CD14-positive monocyte (primary cell): ENCODE results near the gene CSPG4. TPM values are rescaled to one million over a fixed set of nuclear protein-coding genes. Genes with fewer than 3 reads are reported as not detected.

Experiments used
- DNase-seq, 3 donors: peaks; one replicate each; pipeline ENCODE4 v3.0.0-alpha.2; 2011 to 2022
- H2AFZ ChIP-seq: 2 replicates; pipeline ENCODE4 v1.6.0; 2012; ENCODE audit warnings: mild to moderate bottlenecking, low read depth, low read length, inconsistent platforms; ENCODE audit not compliant: insufficient read depth, poor library complexity, severe bottlenecking
- H3K27ac ChIP-seq, 2 donors: 1 replicate in 1 of 2; 2 replicates in 1 of 2; pipeline ENCODE4 v1.5.1; 2012 to 2013; ENCODE audit warnings: low read length in 2 of 2, control low read depth in 1 of 2, inconsistent platforms in 1 of 2, low read depth in 1 of 2, mild to moderate bottlenecking in 1 of 2
- H3K27me3 ChIP-seq, 2 donors: one replicate each; pipeline versions ENCODE4 v1.6.0 to v1.6.1; 2011 to 2013; ENCODE audit warnings: low read length in 2 of 2; ENCODE audit not compliant: control insufficient read depth in 2 of 2, insufficient read depth in 2 of 2
- H3K36me3 ChIP-seq, 2 donors: replicated peaks in 1 of 2; 1 replicate in 1 of 2; 2 replicates in 1 of 2; pipeline versions ENCODE4 v1.5.1 to v1.6.1; 2012 to 2013; ENCODE audit warnings: low read length in 2 of 2, control low read depth in 1 of 2, inconsistent platforms in 1 of 2, mild to moderate bottlenecking in 1 of 2; ENCODE audit not compliant: insufficient read depth in 2 of 2, control insufficient read depth in 1 of 2
- H3K4me1 ChIP-seq, 2 donors: 1 replicate in 1 of 2; 2 replicates in 1 of 2; pipeline versions ENCODE4 v1.5.1 to v1.6.1; 2012 to 2013; ENCODE audit warnings: low read length in 2 of 2, control low read depth in 1 of 2, inconsistent platforms in 1 of 2, mild to moderate bottlenecking in 1 of 2, moderate library complexity in 1 of 2; ENCODE audit not compliant: insufficient read depth in 2 of 2, control insufficient read depth in 1 of 2
- H3K4me2 ChIP-seq: replicated peaks from 2 replicates; pipeline ENCODE3; 2012; ENCODE audit warnings: low read length, moderate library complexity, mild to moderate bottlenecking; ENCODE audit not compliant: poor library complexity, severe bottlenecking; ENCODE audit errors: extremely low read depth
- H3K4me3 ChIP-seq, 3 experiments: fragments of 200-600 bp in 1 of 3; sonication (generic) in 1 of 3; replicated peaks in 1 of 3; 1 replicate in 2 of 3; 2 replicates in 1 of 3; pipeline ENCODE4 v1.5.1; 2011 to 2013; ENCODE audit warnings: low read length in 3 of 3, mild to moderate bottlenecking in 3 of 3, control low read depth in 2 of 3, low read depth in 2 of 3, inconsistent platforms in 1 of 3, moderate library complexity in 1 of 3
- H3K79me2 ChIP-seq: 2 replicates; pipeline ENCODE4 v1.6.0; 2012; ENCODE audit warnings: mild to moderate bottlenecking, control low read depth, inconsistent platforms, low read length, moderate library complexity; ENCODE audit not compliant: insufficient read depth
- H3K9ac ChIP-seq: 2 replicates; pipeline ENCODE4 v1.6.0; 2017; ENCODE audit warnings: low read length, mild to moderate bottlenecking; ENCODE audit not compliant: insufficient read depth, poor library complexity, severe bottlenecking
- H3K9me3 ChIP-seq, 2 donors: replicated peaks in 1 of 2; 1 replicate in 1 of 2; 2 replicates in 1 of 2; pipeline versions ENCODE4 v1.5.1 to v1.6.1; 2012 to 2013; ENCODE audit warnings: low read length in 2 of 2, control low read depth in 1 of 2; ENCODE audit not compliant: control insufficient read depth in 1 of 2, insufficient read depth in 1 of 2
- H4K20me1 ChIP-seq: 2 replicates; pipeline ENCODE4 v1.6.0; 2012; ENCODE audit warnings: mild to moderate bottlenecking, low read length, control low read depth, moderate library complexity; ENCODE audit not compliant: insufficient read depth
- H3K27ac Mint-ChIP-seq, 7 donors: one replicate each; pipeline ENCODE4 v1.8.0; 2020; ENCODE audit warnings: mild to moderate bottlenecking in 7 of 7, mixed read lengths in 7 of 7, moderate library complexity in 6 of 7, inconsistent platforms in 2 of 7
- H3K27me3 Mint-ChIP-seq, 3 donors: one replicate each; pipeline ENCODE4 v1.8.0; 2021 to 2022; ENCODE audit warnings: low read depth in 3 of 3, mild to moderate bottlenecking in 3 of 3, mixed read lengths in 3 of 3, moderate library complexity in 3 of 3, inconsistent platforms in 1 of 3
- H3K36me3 Mint-ChIP-seq, 2 donors: one replicate each; pipeline ENCODE4 v1.8.0; 2020; ENCODE audit warnings: mixed read lengths in 2 of 2, inconsistent platforms in 1 of 2, mild to moderate bottlenecking in 1 of 2
- H3K4me1 Mint-ChIP-seq: one replicate; pipeline ENCODE4 v1.8.0; 2020; ENCODE audit warnings: mild to moderate bottlenecking, mixed read lengths
- H3K4me3 Mint-ChIP-seq, 2 donors: one replicate each; pipeline ENCODE4 v1.8.0; 2020; ENCODE audit warnings: mild to moderate bottlenecking in 2 of 2, mixed read lengths in 2 of 2, moderate library complexity in 1 of 2
- H3K9me3 Mint-ChIP-seq, 7 donors: one replicate each; pipeline ENCODE4 v1.8.0; 2020 to 2022; ENCODE audit warnings: mixed read lengths in 7 of 7, mild to moderate bottlenecking in 6 of 7, moderate library complexity in 6 of 7, inconsistent platforms in 2 of 7
- WGBS: methylation state at CpG from one replicate; pipeline ENCODE4 v1.1.5; 2013; ENCODE audit warnings: missing lambda C conversion rate; ENCODE audit not compliant: insufficient coverage; 5-methylcytosine and 5-hydroxymethylcytosine counted together
- intact Hi-C, 2 donors: fragments of 100-400 bp; cut with micrococcal nuclease; formaldehyde crosslinking; loops; one replicate each; pipeline versions ENCODE4 v1.15.0 to v1.15.1; 2023
- polyA plus RNA-seq, 3 donors: library from polyadenylated mRNA; depleted of rRNA in 1 of 3; unstranded in 2 of 3; stranded (reverse) in 1 of 3; fragments of 300-500 nt in 2 of 3; fragments of >200 nt in 1 of 3; fragmentation: Illumina TruSeq in 2 of 3; gene quantifications; 1 replicate in 2 of 3; 2 replicates in 1 of 3; pipeline ENCODE4 v1.2.3, GENCODE V29; 2012 to 2021
- TF ChIP-seq, protein P1 (sequence below): fragments of 200-600 bp; IDR thresholded peaks from one replicate; pipeline ENCODE4 v1.8.0; 2022; ENCODE audit warnings: antibody characterized with exemption, mild to moderate bottlenecking

Gene CSPG4
- polyA plus RNA-seq, 3 donors, result not detected

DNA sequence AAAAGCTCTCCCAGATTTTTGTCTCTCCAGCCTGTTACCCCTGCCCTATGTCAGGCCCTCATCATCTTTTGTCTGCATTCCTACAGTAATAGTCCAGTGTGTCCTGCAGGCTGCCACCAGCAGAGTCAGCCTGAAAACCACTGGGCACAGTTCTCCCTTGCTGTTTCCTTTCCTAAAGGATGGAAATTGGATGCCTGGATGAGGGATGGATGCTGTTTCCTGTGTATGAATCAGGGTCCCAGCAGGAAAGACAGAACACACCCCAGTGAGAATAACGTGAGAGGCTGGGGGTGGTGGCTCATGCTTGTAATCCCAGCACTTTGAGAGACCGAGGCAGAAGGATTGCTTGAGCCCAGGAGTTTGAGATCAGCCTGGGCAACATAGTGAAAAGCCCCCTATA lies 68.3 kb downstream of the CSPG4 start:
- TF ChIP-seq, protein P1, sequence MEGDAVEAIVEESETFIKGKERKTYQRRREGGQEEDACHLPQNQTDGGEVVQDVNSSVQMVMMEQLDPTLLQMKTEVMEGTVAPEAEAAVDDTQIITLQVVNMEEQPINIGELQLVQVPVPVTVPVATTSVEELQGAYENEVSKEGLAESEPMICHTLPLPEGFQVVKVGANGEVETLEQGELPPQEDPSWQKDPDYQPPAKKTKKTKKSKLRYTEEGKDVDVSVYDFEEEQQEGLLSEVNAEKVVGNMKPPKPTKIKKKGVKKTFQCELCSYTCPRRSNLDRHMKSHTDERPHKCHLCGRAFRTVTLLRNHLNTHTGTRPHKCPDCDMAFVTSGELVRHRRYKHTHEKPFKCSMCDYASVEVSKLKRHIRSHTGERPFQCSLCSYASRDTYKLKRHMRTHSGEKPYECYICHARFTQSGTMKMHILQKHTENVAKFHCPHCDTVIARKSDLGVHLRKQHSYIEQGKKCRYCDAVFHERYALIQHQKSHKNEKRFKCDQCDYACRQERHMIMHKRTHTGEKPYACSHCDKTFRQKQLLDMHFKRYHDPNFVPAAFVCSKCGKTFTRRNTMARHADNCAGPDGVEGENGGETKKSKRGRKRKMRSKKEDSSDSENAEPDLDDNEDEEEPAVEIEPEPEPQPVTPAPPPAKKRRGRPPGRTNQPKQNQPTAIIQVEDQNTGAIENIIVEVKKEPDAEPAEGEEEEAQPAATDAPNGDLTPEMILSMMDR, result no peak
- Histone ChIP-seq H3K36me3 (no peaks in the 10 kb centered on the region), H3K4me2 (no peak overlapping the region), H3K79me2 (peaks cover 8% of the 10 kb centered on the region), H2AFZ (no peak overlapping the region), H3K27ac (no peak overlapping the region), H3K4me3 (no peak overlapping the region), H3K9ac (no peak overlapping the region), H3K9me3 (no peaks in the 10 kb centered on the region), H4K20me1 (peaks cover 1% of the 10 kb centered on the region), H3K27me3 (peaks cover 0 to 8% of the 10 kb centered on the region in 2 donors), H3K4me1 (peaks cover 30 to 46% of the 10 kb centered on the region in 2 donors)
- H3K4me3 Mint-ChIP-seq, result peak overlapping the region in 1 of 2 donors; percentile 15
- peaks cover 2 to 4% of the 10 kb centered on the region in 2 donors for H3K36me3 Mint-ChIP-seq
- no peak for DNase-seq
- H3K4me1 Mint-ChIP-seq, result peaks cover 36% of the 10 kb centered on the region
- H3K27me3 Mint-ChIP-seq, result peaks cover 14 to 22% (median 21%) of the 10 kb centered on the region in 3 donors
- peaks cover 0 to 2% (median 0%) of the 10 kb centered on the region in 7 donors for H3K9me3 Mint-ChIP-seq
- no peak overlapping the region for H3K27ac Mint-ChIP-seq
- intact Hi-C loops, result loop anchor here (5.0 kb wide), 2 partner anchors 187 to 192 kb away; partner anchors contain the start of gene SIN3A (in 1 of the 2)
- 80% methylated on average over 1 of the region's 2 CpGs for WGBS

DNA sequence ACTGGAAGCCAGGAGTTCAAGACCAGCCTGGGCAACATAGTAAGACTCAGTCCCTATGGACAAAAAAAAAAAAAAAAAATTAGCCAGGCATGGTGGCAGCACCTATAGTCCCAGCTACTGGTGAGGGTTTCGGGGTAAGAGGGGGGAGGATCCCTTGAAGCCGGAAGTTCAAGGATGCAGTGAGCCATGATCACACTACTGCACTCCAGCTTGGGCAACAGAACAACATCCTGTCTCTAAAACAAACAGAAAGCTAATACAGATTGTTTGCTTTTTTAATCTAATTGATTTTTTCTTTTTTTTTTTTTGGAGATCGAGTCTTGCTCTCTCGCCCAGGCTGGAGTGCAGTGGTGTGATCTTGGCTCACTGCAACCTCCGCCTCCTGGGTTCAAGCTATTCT lies 71.0 kb downstream of the CSPG4 start:
- Histone ChIP-seq H3K4me1 (peaks cover 37 to 45% of the 10 kb centered on the region in 2 donors), H4K20me1 (peaks cover 27% of the 10 kb centered on the region), H2AFZ (no peak overlapping the region), H3K9me3 (no peaks in the 10 kb centered on the region), H3K79me2 (peaks cover 34% of the 10 kb centered on the region), H3K27ac (no peak overlapping the region), H3K27me3 (peaks cover 0 to 8% of the 10 kb centered on the region in 2 donors), H3K9ac (no peak overlapping the region), H3K4me3 (no peak overlapping the region), H3K36me3 (peaks cover 0 to 7% of the 10 kb centered on the region in 2 donors), H3K4me2 (no peak overlapping the region)
- Mint-ChIP-seq H3K9me3 (peaks cover 0 to under 1% (median 0%) of the 10 kb centered on the region in 7 donors), H3K27me3 (peaks cover 7 to 17% (median 16%) of the 10 kb centered on the region in 3 donors), H3K36me3 (peaks cover 5 to 8% of the 10 kb centered on the region in 2 donors), H3K27ac (peak overlapping the region in 1 of 7 donors; percentile 75), H3K4me3 (no peak overlapping the region), H3K4me1 (peaks cover 40% of the 10 kb centered on the region)
- intact Hi-C loops, result loop anchor here (5.0 kb wide), 2 partner anchors 184 to 189 kb away; partner anchors contain the start of gene SIN3A (in 1 of the 2)
- WGBS, result 100% methylated on average over 1 of the region's 5 CpGs
- no peak for DNase-seq
- TF ChIP-seq, protein P1, result no peak
